GM18511 (cell line): ENCODE data around the gene DISC1.
"Not testable (repeated sequence)": the region's sequence is repeated elsewhere in the genome, so short reads cannot be mapped to it uniquely, and the experiment has no call there.

Experiments
- ATAC-seq: cut with Tn5 transposase; IDR thresholded peaks from one replicate; pipeline ENCODE4 v1.9.1; 2021; ENCODE audit warnings: mild to moderate bottlenecking, moderate library complexity; ENCODE audit not compliant: unreplicated experiment

The DISC1 gene

GRCh38 chr1:231634323-231635013 lies 7.9 kb downstream of the DISC1 start:
- ATAC-seq = no peak

- ATAC-seq = no peak
These were observed 9.6 kb downstream of the DISC1 start for GRCh38 chr1:231636157-231636556.

GRCh38 chr1:231636922-231637321 lies 10.3 kb downstream of the DISC1 start:
- not testable (repeated sequence) for ATAC-seq

GRCh38 chr1:231638647-231639046 lies 12.1 kb downstream of the DISC1 start:
- ATAC-seq = no peak

GRCh38 chr1:231639819-231640218 lies 13.2 kb downstream of the DISC1 start:
- ATAC-seq = no peak

- ATAC-seq = not testable (repeated sequence)
These were observed 14.9 kb downstream of the DISC1 start for GRCh38 chr1:231641444-231641843.

GRCh38 chr1:231642061-231642460 lies 15.5 kb downstream of the DISC1 start:
- not testable (repeated sequence) for ATAC-seq

GRCh38 chr1:231642618-231643017 lies 16.0 kb downstream of the DISC1 start:
- ATAC-seq = no peak

- ATAC-seq = no peak
These were observed 16.7 kb downstream of the DISC1 start for GRCh38 chr1:231643071-231643934.

- no peak for ATAC-seq
These were observed 17.3 kb downstream of the DISC1 start for GRCh38 chr1:231643935-231644237.

GRCh38 chr1:231645634-231646033 lies 19.0 kb downstream of the DISC1 start:
- ATAC-seq = not testable (repeated sequence)

GRCh38 chr1:231646165-231646564 lies 19.6 kb downstream of the DISC1 start:
- not testable (repeated sequence) for ATAC-seq

- not testable (repeated sequence) for ATAC-seq
These were observed 25.2 kb downstream of the DISC1 start for GRCh38 chr1:231651621-231652260.

- ATAC-seq = no peak
These were observed 27.0 kb downstream of the DISC1 start for GRCh38 chr1:231653632-231654031.

GRCh38 chr1:231656741-231657140 lies 30.2 kb downstream of the DISC1 start:
- ATAC-seq = no peak

- not testable (repeated sequence) for ATAC-seq
These were observed 31.6 kb downstream of the DISC1 start for GRCh38 chr1:231658223-231658622.

- ATAC-seq = no peak
These were observed 33.6 kb downstream of the DISC1 start for GRCh38 chr1:231660198-231660597.

- no peak for ATAC-seq
These were observed 36.7 kb downstream of the DISC1 start for GRCh38 chr1:231663211-231663792.

- ATAC-seq = no peak
These were observed 38.5 kb downstream of the DISC1 start for GRCh38 chr1:231665101-231665500.

- ATAC-seq = no peak
These were observed 39.1 kb downstream of the DISC1 start for GRCh38 chr1:231665726-231666125.

- no peak for ATAC-seq
These were observed 39.8 kb downstream of the DISC1 start for GRCh38 chr1:231666220-231666936.
